Measurements from ENCODE around the gene MAS1L.
A peak's percentile ranks its signal among the peaks of the same experiment; 100 is the strongest.

Gene MAS1L

GRCh38 chr6:29487660-29488059 lies at the start of gene MAS1L:
Gene MAS1L, minus strand, starts transcription at chr6:29487956. Its CDS starts 54 bp downstream, at chr6:29487902.
- DNase-seq (ENCODE audit: low read depth in 4 of 4, low spot score in 1 of 4): no peak

GRCh38 chr6:29532320-29532951 lies 44.7 kb upstream of the MAS1L start:
- no peak for DNase-seq (ENCODE audit: low read depth in 4 of 4, low spot score in 1 of 4)

DNA sequence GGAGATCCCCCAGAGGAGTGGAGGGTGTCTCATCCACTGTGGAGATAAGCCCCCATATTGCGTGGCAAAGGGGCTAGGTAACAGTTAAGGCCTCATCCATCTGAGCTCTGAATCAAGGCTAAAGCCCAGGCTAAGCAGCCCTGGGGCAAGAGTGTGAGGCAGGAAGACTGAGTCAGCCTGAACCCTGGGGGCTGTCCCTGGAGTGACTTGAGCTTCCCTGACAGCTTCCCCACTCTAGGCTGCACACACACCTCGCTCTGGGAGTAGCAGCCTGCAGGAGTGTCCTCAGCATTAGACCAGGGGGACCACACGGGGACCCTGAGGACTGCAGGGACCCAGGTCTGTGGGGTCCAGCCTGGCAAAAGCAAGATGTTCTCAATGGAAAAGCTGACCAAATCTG lies 43.9 kb upstream of the MAS1L start:
- DNase-seq (ENCODE audit: low read depth in 4 of 4, low spot score in 1 of 4): peak in 2 of 4 experiments; percentile 11 to 25

DNA sequence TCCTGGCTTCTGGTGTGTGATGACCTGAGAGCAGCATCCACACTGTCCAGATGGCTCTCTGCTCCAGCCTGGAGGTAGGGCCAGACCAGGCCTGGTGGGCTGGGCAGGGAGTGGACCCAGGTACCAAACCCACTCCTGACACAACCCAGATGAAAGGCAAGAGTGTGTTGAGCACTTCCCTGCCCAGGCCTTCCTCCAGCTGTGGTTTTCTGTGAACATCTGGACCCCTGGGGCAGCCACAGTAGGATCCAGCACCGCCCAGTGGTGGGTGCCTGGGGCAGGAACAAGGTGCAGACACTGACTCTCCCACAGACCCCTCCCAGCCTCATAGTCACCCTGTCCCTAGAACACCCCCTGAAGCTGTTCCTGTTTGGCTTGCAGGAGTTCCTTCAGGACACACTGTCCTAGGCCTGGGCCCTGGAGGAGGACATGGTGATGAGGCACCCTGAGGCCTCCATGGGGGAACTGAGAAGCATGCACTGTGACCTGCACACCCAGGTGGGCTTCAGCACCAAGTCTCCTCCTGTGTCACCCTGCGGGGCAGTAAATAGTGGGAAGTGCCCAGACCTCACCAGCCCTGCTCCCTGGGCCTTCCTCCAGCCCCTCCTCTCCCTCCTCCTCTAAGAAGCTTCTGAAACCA lies 43.0 kb upstream of the MAS1L start:
- no peak for DNase-seq (ENCODE audit: low read depth in 4 of 4, low spot score in 1 of 4)

- no peak for DNase-seq (ENCODE audit: low read depth in 4 of 4, low spot score in 1 of 4)
Measured at GRCh38 chr6:29529956-29530355, 42.2 kb upstream of the MAS1L start.

GRCh38 chr6:29528988-29529560 lies 41.3 kb upstream of the MAS1L start:
- DNase-seq (ENCODE audit: low read depth in 4 of 4, low spot score in 1 of 4): no peak

DNA sequence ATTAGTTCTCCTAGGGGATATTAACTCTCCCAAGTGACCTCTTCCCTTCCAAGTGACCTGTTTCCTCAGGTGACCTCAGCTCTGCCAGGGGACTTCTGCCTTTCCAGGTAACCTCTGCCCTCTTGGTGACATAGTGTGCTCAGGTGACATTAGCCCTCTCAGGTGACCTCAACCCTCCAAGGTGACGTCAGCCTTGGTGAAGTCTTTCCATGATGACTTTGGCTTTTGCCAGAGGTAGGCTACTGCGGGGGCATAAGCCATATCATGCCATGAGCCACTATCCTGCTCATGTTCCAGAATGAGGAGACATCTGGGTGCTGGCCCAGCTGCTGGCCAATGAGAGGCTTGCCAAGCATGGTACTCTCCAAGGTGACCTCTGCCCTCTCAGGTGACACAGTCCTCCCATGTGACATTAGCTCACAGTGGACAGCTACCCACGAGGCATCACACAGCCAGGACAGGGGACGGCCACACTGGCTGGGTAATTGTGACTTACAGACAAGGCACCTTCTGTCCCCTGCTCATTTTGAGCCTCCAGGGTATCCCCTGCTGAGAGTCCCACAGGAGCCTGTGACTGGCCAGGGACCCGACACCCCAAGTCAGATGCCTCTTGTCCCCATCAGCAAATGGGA lies 40.7 kb upstream of the MAS1L start:
- no peak for DNase-seq (ENCODE audit: low read depth in 4 of 4, low spot score in 1 of 4)

DNA sequence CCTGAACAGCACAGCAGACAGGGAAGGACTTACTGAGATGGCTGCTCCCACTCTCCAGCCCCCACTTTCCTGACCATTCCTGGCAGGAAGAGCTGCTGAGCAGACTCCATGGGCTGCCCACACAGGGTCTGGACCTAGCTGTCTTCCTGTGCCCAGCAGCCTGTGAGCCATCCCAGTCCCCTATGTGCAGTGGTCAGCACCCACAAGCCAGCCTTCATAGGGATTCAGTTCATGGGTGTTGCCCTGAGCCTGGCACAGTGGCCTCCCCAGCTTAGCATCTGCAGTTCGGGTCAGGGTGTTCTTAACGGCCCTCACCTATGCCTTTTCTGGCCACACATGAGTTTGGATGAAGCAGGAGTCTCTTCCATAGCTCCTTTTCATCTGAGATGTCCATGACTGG lies 39.8 kb upstream of the MAS1L start:
- no peak for DNase-seq (ENCODE audit: low read depth in 4 of 4, low spot score in 1 of 4)

- no peak for DNase-seq (ENCODE audit: low read depth in 4 of 4, low spot score in 1 of 4)
Measured at GRCh38 chr6:29527126-29527525, 39.4 kb upstream of the MAS1L start.

DNA sequence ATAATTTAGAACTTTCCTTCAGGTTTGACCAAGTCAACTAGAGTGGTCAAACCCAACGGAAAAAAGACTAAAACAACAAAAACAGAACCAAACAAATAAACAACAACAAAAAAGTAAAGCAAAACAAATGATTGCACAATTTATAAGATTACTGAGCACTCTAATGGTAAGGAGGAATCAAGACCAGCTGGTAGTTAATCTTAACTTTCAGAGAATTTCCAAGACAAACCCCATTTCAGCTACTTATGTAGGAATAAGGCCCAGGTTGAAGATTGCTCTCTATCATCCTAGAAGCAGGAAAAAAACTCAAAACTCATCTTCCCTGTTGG lies 37.5 kb upstream of the MAS1L start:
- no peak for DNase-seq (ENCODE audit: low read depth in 4 of 4, low spot score in 1 of 4)

- DNase-seq (ENCODE audit: low read depth in 4 of 4, low spot score in 1 of 4): no peak
Measured at GRCh38 chr6:29524444-29525310, 36.9 kb upstream of the MAS1L start.

DNA sequence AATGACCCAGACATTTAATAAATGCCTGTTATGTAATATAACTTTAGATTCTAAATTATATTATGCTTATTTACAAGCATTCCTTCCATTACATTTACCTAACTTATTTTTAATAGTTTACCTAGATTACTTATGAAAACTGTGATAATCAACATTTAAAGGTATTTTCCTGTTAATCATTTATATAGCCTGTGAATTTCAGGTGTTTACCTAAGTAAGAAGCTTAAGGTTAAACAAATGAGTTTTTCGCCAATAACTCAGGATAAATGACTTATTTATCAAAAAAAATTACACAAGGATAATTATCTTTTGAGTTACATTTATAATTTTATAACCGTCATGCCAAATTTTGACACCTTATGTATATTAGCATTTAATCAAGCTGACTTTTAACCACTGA lies 36.3 kb upstream of the MAS1L start:
- no peak for DNase-seq (ENCODE audit: low read depth in 4 of 4, low spot score in 1 of 4)

DNA sequence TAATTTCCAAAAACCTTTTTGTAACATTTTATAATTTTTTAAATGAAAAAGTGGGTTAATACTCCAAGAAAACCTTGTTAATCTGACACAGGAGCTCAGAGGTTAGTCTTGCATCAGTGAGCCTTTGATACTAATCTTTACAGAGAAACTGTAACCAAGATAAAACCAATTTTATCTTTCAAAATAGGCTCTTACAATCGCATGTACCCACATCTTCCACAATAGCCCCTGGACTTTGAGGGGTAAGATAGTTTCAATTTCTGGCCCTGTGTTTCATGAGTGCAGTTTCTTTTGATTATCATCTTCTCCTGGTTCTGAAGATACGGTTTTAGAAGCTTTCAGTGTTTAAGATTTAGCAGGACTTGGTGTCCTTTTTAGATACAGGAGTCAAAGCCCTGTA lies 34.5 kb upstream of the MAS1L start:
- no peak for DNase-seq (ENCODE audit: low read depth in 4 of 4, low spot score in 1 of 4)

GRCh38 chr6:29521006-29521680 lies 33.4 kb upstream of the MAS1L start:
- no peak for DNase-seq (ENCODE audit: low read depth in 4 of 4, low spot score in 1 of 4)

DNA sequence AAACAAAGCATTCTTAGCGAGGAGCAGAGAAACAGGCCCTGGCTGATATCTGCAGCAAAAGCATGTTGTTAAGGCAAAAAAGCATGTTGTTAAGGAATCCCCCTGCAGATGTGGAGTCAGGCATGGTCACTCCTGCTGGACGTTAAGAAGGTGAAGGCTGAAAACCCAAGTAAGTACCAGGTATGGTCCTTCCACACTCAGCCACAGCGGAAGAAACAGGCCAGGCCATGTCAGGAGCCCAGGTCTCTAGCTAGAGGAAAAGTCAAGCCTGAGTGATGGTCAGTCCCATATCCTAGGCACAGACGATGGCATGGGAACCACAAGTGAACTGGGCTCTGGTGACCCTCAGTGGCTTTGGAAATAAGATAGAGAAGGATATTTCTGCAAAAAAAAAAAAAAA lies 32.5 kb upstream of the MAS1L start:
- no peak for DNase-seq (ENCODE audit: low read depth in 4 of 4, low spot score in 1 of 4)

DNA sequence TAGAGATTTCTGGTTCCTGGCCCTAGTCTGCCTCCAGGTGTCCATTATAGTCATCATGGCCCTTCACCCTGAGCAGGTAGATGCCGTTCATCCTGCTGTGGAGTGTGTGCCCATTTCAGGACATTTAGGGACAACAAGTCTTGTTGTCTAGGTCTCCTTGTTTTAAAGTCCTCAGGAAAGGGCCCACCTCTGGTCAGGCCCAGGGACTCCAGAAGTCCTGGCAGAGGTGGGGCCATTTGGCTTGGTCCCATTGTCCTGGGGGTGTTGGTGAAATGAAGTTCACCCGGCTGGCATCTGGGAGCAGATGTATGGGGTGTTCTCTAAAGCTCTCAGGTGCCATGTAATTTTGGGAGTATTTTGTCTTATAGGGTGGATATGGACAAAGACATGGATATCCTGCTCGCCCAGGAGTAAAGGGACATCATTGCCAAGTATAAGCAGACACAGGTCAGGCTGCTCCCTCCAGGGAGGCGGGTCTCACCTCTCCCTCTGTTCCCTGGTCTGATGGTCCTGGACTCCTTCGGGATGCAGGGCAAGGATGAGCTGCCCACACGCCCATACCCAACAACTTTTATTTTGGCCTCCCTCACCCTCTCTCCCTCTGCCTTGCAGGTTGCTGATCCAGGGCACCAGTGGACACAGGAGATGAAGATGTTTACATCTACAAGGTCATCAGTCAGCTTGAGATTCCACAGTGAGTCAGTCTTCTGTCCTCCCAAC lies 31.7 kb upstream of the MAS1L start:
- DNase-seq (ENCODE audit: low read depth in 4 of 4, low spot score in 1 of 4): no peak

- no peak for DNase-seq (ENCODE audit: low read depth in 4 of 4, low spot score in 1 of 4)
Measured at GRCh38 chr6:29517728-29518440, 30.1 kb upstream of the MAS1L start.

DNA sequence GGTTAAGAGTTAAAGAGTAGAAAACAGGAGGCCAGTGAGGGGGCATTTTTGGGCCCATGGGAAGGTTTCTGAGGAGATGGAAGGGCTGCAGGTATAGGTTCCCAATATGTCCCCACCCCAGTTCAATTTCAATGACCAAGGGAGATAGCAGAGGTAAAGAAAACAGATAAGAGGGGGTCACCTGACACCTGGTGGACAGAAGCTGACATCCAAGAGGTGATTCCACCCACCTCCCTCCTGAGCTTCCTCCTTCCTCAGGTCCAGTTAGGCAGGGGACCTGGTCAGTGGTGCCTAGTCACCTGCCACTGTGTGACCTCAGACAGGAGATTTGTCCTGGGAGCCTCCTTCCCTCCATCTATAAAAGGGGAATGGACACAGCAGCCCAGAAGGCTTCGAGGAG lies 29.5 kb upstream of the MAS1L start:
- no peak for DNase-seq (ENCODE audit: low read depth in 4 of 4, low spot score in 1 of 4)

DNA sequence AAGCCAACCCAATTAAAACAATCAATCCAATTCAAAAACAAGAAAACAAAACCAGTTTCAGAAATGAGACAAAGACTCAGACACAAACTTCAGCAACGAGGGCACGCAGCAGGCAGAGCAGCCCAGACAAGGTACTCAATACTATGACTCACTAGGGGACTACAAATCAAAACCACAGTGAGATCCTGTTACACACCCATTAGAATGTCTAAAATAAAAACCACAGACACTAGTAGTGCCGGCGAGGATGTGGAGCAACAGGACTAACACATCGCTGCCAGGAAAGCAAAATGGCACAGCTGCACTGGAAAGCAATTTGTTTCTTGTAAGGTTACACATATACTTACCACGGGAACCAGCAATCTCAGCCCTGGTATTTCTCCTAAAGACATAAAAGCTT lies 28.4 kb upstream of the MAS1L start:
- peak in 1 of 4 experiments; percentile 4 for DNase-seq (ENCODE audit: low read depth in 4 of 4, low spot score in 1 of 4)
